ENCODE results near the gene FBLN1. TPM values are rescaled to one million over a fixed set of nuclear protein-coding genes. Genes with fewer than 3 reads are reported as not detected.

The FBLN1 gene
- total and polyA plus RNA-seq, 2 donors (not counting 1 experiment from before 2014, with no cell fraction given): not detected

DNA sequence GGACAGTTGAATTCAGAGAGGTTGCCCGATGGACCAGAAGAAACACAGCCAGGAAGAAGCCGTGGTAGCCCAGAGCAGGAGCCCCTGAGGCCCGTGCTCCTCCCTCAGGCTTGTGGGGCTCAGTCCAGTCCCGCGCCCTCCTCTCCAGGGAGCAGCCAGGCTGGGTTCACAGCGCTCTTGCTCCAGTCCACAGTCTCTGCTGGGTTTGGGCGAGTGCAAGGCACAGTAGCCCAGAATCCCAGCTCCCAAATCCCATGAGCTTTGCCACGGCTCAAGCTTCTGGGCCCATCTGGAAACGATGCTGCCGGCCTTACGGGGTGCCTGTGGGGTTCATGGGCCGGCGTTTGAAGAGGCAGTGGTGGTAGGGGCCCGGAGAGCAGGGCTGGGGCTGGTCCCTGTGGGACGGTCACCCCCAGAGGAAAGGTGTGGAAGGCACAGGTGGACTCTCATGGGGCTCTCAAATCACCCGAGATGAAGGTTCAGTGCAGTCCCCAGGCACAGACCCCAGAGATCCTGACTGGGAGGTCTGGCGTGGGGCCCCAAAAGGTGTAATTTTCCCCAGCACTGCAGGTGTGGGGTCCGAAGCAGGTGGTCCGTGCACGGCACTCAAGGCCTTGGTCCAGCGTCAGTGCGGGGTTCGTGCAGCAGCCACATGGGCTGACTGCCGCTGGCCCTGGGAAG, 138.4 kb downstream of the FBLN1 start:
- no peaks in the 10 kb centered on the region for H3K36me3 ChIP-seq (replicated peaks in 1 of 2; ENCODE audit: control extremely low read depth in 1 of 2, control insufficient read depth in 1 of 2, extremely low read depth in 1 of 2, insufficient read depth in 2 of 2, low read length in 1 of 2)
- H3K79me2 ChIP-seq (ENCODE audit: control insufficient read depth, insufficient read depth, low read length): no peaks in the 10 kb centered on the region
- H3K27ac ChIP-seq (ENCODE audit: low read length in 2 of 2): no peak overlapping the region
- H3K4me2 ChIP-seq (replicated peaks; ENCODE audit: low read depth, low read length, poor library complexity, severe bottlenecking): no peak overlapping the region
- DNase-seq: no peak
- H3K4me1 ChIP-seq (ENCODE audit: control insufficient read depth in 2 of 2, insufficient read depth in 2 of 2, low read length in 2 of 2): peaks cover 8 to 11% of the 10 kb centered on the region in 2 donors
- no peak overlapping the region for H3K4me3 ChIP-seq (ENCODE audit: control extremely low read depth in 1 of 5, extremely low read depth in 1 of 5, insufficient read depth in 1 of 5, low read depth in 2 of 5, low read length in 4 of 5)
- Mint-ChIP-seq H3K4me1 (peaks cover 9% of the 10 kb centered on the region), H3K27ac (no peak overlapping the region), H3K4me3 (no peak overlapping the region), H3K27me3 (peaks cover 49% of the 10 kb centered on the region), H3K9me3 (ENCODE audit: insufficient read depth) (no peaks in the 10 kb centered on the region)
- CTCF ChIA-PET: interaction anchor here (0.6 to 1.3 kb wide), 3 partner anchors 8 to 1699 kb away, joined by 3 read pairs; no protein-coding TSS in a partner anchor
- peaks cover 0 to 6% (median 0%) of the 10 kb centered on the region in 3 donors for H3K9me3 ChIP-seq (ENCODE audit: control extremely low read depth in 1 of 3, control insufficient read depth in 2 of 3, insufficient read depth in 1 of 3, low read length in 2 of 3)
- no peak overlapping the region for H3K9ac ChIP-seq (ENCODE audit: low read length)
- 88% methylated on average over 24 of the region's 24 CpGs for WGBS (ENCODE audit: insufficient coverage)
- intact Hi-C loops (cut with micrococcal nuclease): no loop called here
- POLR2A ChIA-PET: no interaction called here
- peaks cover 0 to 43% (median 13%) of the 10 kb centered on the region in 4 experiments for H3K27me3 ChIP-seq (replicated peaks in 1 of 4; ENCODE audit: control extremely low read depth in 1 of 4, control insufficient read depth in 3 of 4, insufficient read depth in 4 of 4, low read length in 3 of 4)
- H2AFZ ChIP-seq (ENCODE audit: insufficient read depth, low read depth, low read length, poor library complexity, severe bottlenecking): no peak overlapping the region
- H4K20me1 ChIP-seq (ENCODE audit: control insufficient read depth, insufficient read depth, low read length, poor library complexity, severe bottlenecking): no peaks in the 10 kb centered on the region
- no peak for ATAC-seq (ENCODE audit: low read depth)
- TF ChIP-seq EZH2 (IDR thresholded peaks at IDR 0.05; ENCODE audit: borderline replicate concordance, insufficient read depth, low read depth, low read length, poor library complexity, severe bottlenecking): no peak
- TF ChIP-seq, protein P1, sequence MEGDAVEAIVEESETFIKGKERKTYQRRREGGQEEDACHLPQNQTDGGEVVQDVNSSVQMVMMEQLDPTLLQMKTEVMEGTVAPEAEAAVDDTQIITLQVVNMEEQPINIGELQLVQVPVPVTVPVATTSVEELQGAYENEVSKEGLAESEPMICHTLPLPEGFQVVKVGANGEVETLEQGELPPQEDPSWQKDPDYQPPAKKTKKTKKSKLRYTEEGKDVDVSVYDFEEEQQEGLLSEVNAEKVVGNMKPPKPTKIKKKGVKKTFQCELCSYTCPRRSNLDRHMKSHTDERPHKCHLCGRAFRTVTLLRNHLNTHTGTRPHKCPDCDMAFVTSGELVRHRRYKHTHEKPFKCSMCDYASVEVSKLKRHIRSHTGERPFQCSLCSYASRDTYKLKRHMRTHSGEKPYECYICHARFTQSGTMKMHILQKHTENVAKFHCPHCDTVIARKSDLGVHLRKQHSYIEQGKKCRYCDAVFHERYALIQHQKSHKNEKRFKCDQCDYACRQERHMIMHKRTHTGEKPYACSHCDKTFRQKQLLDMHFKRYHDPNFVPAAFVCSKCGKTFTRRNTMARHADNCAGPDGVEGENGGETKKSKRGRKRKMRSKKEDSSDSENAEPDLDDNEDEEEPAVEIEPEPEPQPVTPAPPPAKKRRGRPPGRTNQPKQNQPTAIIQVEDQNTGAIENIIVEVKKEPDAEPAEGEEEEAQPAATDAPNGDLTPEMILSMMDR (IDR thresholded peaks at IDR 0.05): no peak

DNA sequence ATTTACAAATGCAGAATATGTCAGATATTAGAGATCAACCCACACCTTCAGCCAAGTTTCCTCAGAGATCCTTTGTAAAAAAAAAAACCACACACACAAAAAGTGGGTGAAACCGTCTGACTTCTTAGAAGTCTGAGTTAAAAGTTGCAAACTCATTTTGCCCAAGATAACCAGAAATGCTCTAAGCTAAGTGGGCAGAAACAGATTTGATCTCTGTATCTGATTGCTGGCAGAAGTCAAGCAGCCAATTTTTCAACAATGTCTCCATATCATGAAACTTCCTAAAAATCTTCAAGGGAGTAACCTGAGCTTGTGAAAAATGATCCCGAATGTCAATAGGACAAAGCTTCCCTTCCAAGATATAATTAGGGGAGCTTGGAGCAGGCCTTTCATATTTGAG, 140.3 kb downstream of the FBLN1 start:
- Mint-ChIP-seq H3K27ac (no peak overlapping the region), H3K9me3 (ENCODE audit: insufficient read depth) (no peaks in the 10 kb centered on the region), H3K4me3 (no peak overlapping the region), H3K4me1 (peaks cover 9% of the 10 kb centered on the region), H3K27me3 (peaks cover 51% of the 10 kb centered on the region)
- Histone ChIP-seq H3K9ac (ENCODE audit: low read length) (no peak overlapping the region), H3K27ac (ENCODE audit: low read length in 2 of 2) (no peak overlapping the region), H3K79me2 (ENCODE audit: control insufficient read depth, insufficient read depth, low read length) (no peaks in the 10 kb centered on the region), H4K20me1 (ENCODE audit: control insufficient read depth, insufficient read depth, low read length, poor library complexity, severe bottlenecking) (no peaks in the 10 kb centered on the region), H3K9me3 (ENCODE audit: control extremely low read depth in 1 of 3, control insufficient read depth in 2 of 3, insufficient read depth in 1 of 3, low read length in 2 of 3) (peaks cover 0 to 7% (median 0%) of the 10 kb centered on the region in 3 donors), H3K4me2 (replicated peaks; ENCODE audit: low read depth, low read length, poor library complexity, severe bottlenecking) (no peak overlapping the region), H3K4me1 (ENCODE audit: control insufficient read depth in 2 of 2, insufficient read depth in 2 of 2, low read length in 2 of 2) (peaks cover 8 to 11% of the 10 kb centered on the region in 2 donors), H3K4me3 (ENCODE audit: control extremely low read depth in 1 of 5, extremely low read depth in 1 of 5, insufficient read depth in 1 of 5, low read depth in 2 of 5, low read length in 4 of 5) (no peak overlapping the region), H2AFZ (ENCODE audit: insufficient read depth, low read depth, low read length, poor library complexity, severe bottlenecking) (no peak overlapping the region), H3K36me3 (replicated peaks in 1 of 2; ENCODE audit: control extremely low read depth in 1 of 2, control insufficient read depth in 1 of 2, extremely low read depth in 1 of 2, insufficient read depth in 2 of 2, low read length in 1 of 2) (no peaks in the 10 kb centered on the region), H3K27me3 (replicated peaks in 1 of 4; ENCODE audit: control extremely low read depth in 1 of 4, control insufficient read depth in 3 of 4, insufficient read depth in 4 of 4, low read length in 3 of 4) (peaks cover 0 to 48% (median 13%) of the 10 kb centered on the region in 4 experiments)
- CTCF ChIA-PET: interaction anchor here (0.7 to 1.6 kb wide), 7 partner anchors 65 to 475 kb away, joined by 3 to 5 read pairs (median 4); no protein-coding TSS in a partner anchor
- DNase-seq (no peak), ATAC-seq (ENCODE audit: low read depth) (no peak)
- intact Hi-C loops (cut with micrococcal nuclease): no loop called here
- WGBS (ENCODE audit: insufficient coverage): no CpG with 5 or more reads among the region's 2 CpGs
- TF ChIP-seq EZH2 (IDR thresholded peaks at IDR 0.05; ENCODE audit: borderline replicate concordance, insufficient read depth, low read depth, low read length, poor library complexity, severe bottlenecking): no peak
- TF ChIP-seq, protein P1 (IDR thresholded peaks at IDR 0.05): no peak
- POLR2A ChIA-PET: no interaction called here

Data from B cell (primary cell).